IPS-NIHi7 (cell line): ENCODE results near the gene TMEM44.

Source experiments
- DNase-seq: peaks from one replicate; pipeline ENCODE4 v3.0.0; 2012; ENCODE audit warnings: mixed read lengths; ENCODE audit errors: extremely low spot score

TMEM44 gene

GRCh38 chr3:194579091-194579606 is 54.1 kb downstream of the TMEM44 start:
- no peak for DNase-seq

DNA sequence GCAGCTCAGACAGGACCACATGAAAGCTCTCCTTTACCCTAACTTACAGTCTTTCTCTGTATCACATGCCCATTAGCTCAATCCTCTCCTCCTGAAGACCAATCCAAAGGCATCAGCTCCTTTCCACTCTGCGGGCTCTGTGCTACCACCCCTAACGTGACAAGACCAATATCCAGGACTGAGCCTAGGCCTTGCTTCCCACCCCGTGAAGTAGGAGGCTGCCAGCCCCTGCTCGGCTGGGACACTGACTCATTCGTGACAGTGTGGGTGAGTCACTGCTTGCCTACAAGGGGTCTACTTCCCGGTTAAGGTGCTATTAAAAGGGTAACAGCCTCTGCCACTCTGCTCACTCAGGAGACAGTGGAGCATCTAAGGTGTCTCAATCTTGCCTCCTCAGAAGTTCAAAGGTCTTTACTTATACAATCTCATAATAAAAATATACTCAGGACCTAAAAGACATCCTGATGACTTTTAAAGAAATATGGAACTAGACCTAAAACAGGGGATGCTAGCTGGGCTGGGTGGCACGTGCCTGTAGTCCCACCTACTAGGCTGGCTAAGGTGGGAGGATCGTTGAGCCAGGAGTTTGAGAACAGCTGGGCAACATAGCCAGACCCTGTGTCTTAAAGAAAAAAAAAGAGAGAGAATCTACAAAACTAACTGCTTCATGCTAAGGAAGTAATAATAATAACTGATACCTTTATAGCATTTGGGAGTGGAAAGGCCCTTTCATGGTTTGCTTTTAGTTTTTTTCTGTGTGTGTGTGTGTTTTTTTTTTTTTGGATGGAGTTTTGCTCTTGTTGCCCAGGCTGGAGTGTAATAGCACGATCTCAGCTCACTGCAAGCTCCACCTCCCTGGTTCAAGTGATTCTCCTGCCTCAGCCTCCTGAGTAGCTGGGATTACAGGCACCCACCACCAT is 55.0 kb downstream of the TMEM44 start:
- no peak for DNase-seq

DNA sequence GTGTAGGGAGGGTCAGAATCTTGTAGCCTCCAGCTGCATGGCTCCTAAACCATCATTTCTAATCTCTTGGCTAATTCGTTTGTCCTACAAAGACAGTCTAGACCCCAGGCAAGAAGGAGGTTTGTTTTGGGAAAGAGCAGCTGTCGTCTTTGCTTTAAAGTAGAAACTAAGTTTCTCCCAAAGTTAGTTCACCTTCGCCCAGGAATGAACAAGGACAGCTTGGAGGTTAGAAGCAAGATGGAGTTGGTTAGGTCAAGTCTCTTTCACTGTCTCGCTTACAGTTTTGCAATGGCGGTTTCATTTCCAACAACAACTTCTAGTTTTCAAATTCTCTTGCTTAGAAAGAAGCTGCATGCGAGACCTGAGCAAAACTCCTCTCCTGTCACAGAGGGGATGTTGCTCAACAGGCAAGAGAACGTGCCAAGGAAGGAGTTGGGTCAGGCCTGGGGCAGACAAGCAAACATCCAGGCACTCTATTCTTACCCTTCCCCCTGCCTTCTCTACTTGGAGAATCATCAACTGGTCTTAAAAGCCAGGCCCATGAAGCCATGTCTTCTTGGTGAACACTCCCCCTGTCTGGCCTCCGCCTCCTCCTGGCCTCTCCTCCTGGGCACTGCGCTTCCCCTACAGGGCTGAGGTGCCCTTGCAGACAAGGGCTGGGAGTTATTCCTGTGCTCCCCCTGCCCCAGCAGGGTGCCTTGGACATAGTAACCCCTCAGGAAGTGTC is 57.6 kb downstream of the TMEM44 start:
- DNase-seq, result no peak

DNA sequence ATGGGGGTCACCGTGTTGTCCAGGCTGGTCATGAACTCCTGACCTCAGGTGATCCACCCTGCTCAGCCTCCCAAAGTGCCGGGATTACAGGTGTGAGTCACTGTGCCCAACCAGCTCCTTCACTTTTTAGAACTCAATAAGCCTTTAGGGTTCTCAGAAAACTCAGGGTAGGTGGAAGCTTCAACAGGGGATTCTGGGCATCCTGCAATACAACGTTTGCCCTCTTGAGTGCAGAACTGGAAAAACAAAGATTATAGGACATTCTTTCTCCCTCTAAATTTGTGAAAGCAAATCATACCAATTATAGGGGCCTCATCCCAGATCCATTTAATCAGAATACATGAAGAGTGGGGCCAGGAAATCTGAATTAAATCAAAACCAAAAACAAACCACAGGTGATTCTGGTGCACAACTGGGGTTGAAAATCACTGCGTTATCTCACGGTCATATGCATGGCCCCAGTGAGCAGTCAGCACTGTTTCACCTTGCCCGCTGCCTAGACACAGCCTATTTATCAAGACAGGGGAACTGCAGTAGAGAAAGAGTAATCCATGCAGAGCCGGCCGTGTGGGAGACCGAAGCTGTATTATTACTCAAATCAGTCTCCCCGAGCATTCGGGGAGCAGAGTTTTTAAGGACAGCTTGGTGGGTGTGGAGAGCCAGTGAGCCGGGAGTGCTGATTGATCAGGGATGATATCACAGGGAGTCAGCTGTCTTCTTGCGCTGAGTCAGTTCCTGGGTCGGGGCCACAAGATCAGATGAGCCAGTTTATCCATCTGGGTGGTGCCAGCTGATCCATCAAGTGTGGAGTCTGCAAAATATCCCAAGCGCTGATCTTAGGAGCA is 58.4 kb downstream of the TMEM44 start:
- DNase-seq, result no peak

- peak; percentile 84 for DNase-seq
Measured at GRCh38 chr3:194573680-194574437, 59.4 kb downstream of the TMEM44 start.

GRCh38 chr3:194572944-194573491 is 60.2 kb downstream of the TMEM44 start:
- DNase-seq, result no peak

DNA sequence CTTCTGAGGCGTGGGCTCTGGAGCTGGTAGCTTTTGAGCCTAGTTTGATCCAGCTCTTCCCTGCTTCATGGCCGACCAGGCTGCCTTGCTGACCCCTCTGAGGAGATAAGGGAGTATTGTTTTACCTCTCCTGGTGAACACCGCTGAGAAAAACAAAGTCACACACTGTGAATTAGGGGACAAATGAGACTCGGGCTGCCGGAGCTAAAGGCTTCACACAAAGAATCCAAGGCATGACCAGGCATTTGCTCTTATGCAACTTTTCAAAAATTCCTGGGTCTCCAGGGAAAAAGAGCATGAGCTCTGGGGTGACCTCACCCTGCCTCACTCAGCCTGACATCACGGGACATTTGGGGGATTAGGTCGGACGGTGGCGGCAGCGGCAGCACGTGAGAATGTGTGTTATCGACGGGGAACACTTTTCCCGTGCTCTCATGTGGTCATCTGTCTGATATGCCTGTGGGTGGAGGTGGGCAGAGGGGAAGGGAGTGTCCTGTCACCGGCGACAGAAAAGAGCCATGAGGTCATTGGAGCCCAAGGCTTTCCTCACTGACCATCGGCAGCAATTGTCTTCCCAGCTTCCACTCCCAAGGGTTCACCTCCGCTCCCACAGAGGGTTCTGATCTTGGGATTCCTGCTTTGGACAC is 61.0 kb downstream of the TMEM44 start:
- DNase-seq, result no peak

DNA sequence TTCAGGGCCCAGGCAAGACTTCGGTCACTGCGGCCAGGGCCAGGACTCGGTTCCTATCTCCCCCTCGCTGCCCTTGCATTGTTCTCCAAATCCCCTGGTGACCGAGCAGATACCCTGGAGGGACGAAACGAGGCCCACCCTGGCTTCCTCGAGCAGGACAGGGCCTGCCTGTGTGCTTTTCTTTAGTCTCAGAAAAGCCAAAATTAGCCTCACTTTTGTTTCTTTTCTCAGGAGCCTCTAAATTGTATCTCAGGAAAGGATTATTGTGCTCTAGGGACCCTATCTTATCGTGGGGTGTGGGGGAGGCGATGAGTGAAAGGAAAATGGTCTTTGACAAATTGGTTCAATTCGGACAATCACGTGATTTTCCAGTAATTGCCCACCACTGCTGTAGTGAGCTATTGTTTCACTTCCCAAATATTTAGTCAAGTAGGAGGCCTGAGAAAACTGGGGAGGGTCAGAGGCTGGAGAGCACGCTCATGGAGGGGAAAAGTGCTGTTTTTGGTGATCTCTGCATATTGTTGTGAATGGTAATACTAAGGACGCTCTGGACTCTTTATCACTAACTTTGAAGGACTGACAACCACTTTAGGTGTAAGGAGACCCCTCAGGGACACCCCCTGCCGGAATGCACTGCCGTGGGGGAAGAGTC is 61.6 kb downstream of the TMEM44 start:
- no peak for DNase-seq

DNA sequence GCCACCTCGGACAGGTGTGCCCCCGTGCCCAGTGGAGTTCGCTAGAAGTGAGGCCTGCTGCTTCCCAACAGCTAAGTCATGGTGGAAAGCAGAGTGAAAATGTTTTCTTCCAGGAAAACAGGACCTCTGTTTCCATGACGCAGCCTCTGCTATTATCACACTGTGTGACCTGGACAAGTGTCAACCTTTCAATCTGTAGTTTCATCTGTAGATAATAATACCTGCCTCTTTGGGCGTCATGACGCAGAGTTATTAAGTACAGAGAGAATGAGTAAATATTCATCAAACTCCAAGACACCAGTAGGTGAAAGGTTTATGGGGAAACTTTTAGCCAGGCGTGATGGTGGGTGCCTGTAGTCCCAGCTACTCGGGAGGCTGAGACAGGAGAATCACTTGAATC is 62.3 kb downstream of the TMEM44 start:
- no peak for DNase-seq

DNA sequence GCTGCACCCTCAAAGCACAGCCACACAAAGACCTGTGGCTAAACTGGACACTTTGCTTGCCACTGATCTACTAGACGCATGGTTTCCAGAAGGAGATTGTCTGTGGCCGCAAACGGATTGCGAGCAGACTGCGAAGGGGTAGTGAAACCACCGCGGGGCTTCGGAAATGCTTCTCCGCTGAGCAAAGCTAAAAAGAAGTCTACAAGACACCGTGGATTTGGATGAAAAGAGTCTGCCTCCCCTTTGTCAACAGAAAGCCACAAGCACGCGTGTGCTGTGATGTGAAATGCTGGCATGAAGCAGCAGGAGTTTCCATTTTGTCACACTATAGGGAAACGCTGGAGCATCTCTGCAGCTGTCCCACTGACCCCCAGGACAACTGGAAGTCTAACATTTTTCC is 63.0 kb downstream of the TMEM44 start:
- DNase-seq, result no peak

DNA sequence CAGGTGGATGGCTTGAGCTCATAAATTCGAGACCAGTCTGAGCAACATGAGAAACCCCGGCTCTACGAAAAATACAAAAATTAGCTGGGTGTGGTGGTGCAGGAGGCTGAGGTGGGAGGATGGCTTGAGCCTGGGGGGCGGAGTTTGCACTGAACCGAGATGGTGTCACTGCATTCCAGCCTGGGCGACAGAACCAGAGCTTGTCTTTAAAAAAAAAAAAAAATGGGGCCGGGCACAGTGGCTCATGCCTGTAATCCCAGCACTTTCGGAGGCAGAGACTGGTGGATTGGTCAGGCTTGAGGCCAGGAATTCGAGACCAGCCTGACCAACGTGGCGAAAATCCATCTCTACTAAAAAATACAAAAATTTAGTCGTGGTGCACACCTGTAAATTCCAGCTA is 64.0 kb downstream of the TMEM44 start:
- no peak for DNase-seq

- DNase-seq, result no peak
Measured at GRCh38 chr3:194565597-194566190, 67.5 kb downstream of the TMEM44 start.

GRCh38 chr3:194562986-194563385 is 70.2 kb downstream of the TMEM44 start:
- no peak for DNase-seq

- no peak for DNase-seq
Measured at GRCh38 chr3:194561306-194561974, 71.8 kb downstream of the TMEM44 start.

- DNase-seq, result no peak
Measured at GRCh38 chr3:194560047-194560446, 73.2 kb downstream of the TMEM44 start.

- DNase-seq, result no peak
Measured at GRCh38 chr3:194559530-194559929, 73.7 kb downstream of the TMEM44 start.

GRCh38 chr3:194556086-194557056 is 76.8 kb downstream of the TMEM44 start:
- DNase-seq, result no peak
